Measurements from ENCODE around the gene DMC1. TPM values are rescaled to one million over a fixed set of nuclear protein-coding genes. Genes with fewer than 3 reads are reported as not detected.

The DMC1 gene, protein sequence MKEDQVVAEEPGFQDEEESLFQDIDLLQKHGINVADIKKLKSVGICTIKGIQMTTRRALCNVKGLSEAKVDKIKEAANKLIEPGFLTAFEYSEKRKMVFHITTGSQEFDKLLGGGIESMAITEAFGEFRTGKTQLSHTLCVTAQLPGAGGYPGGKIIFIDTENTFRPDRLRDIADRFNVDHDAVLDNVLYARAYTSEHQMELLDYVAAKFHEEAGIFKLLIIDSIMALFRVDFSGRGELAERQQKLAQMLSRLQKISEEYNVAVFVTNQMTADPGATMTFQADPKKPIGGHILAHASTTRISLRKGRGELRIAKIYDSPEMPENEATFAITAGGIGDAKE
- 0.06 and 0.10 TPM in 2 replicates for total RNA-seq

DNA sequence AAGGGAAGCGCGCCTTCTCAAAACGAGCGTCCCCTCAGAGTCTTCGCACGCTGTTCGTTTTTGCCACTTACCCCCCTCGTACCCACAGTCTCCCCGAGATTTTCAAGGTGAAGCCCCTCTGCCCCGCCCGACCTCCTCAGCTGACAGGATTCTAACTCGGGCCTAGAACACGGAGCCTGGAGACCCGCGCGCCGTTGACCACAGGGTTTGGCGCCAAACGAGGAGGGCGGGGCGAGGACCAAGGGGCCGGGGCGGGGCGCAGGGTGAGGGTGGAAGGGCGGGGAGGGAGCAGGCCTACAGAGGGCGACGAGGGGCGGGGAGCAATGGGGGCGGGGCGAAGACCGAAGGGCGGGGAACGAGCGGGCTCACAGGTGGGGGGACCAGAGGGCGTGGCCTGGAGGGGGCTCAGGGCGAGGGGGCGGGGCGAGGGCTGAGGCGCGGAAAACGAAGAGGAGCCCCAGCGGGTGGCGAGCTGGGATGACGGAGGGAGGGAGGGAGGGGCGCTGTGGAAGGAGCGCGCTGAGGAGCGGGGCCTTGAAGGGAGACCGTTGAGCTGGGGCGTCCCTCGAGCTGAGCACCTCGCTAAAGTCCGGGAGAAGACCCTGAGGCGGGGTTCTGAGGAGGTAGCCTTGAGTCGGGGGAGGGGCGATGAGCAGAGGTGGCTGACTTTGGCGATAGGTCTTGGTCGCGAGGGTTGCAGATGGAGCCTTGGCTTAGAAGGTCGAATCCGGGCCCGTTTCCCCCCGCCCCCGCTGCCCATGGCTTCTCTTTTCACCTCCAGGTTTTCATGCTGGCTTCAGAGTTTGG is at the start of gene DMC1:
Gene DMC1, minus strand, starts transcription at position 212 of the 807 bp plus-strand sequence. CDS start 1,927 bp downstream, outside the sequence.

DNA sequence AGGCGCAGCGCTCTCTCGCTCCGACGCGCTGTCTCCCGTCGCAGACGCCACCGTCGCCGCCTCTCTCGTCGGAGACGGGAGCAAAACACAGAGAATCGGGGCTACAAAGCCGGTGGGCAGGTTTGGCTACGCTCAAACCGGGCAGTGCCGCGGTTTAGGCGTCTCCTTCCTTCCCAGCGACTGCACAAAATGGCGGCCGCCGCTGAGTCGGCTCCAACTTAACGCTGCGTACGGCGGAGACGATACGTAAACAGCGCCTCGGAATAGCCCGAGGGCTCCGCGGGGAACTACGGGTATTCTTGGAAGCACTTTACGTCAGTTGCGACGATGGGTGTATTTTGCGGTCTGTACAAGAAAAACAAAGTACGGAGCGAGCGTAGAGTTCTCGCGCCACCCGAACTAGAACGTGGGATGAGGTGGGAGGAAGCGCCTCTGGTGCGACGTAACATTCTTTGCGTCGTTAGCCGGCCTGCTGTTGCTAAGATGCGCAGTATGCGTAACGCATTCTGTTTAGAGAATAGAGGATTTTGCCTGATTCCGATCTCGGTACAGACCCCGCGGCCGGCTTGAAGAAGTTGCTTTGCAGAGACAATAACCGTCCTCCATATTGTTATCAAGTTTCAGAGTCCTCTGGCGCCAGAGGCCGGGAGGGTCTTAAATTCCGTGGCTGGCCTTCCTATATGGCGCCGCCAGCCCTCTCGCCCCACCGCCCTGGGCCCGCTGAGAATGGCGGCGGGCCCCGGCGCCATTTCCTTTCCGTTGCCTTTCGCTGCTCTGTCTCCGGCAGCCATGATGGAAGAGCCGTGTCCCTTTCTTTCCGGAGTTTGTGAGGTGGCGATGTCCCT is 63.6 kb downstream of the DMC1 start, which contains the start of gene DDX17:
Gene DDX17, minus strand, starts transcription at position 194 of the 845 bp plus-strand sequence.

Other genes with a start within 250 kb of the DMC1 start
- gene KCNJ4, start 115.0 kb downstream of the DMC1 start, total RNA-seq = not detected in 2 replicates
- 92.5 and 107 TPM in 2 replicates for gene KDELR3, start 102.1 kb downstream of the DMC1 start, total RNA-seq
- gene DDX17, start 63.9 kb downstream of the DMC1 start, total RNA-seq = 200 and 208 TPM in 2 replicates
- 0.15 and 0.37 TPM in 2 replicates for gene FAM227A, start 86.2 kb upstream of the DMC1 start, total RNA-seq
- gene CBY1, start 86.5 kb upstream of the DMC1 start, total RNA-seq = 24.0 and 33.6 TPM in 2 replicates
- gene TOMM22, start 111.8 kb upstream of the DMC1 start, total RNA-seq = 30.9 and 39.4 TPM in 2 replicates
- 43.0 and 64.1 TPM in 2 replicates for gene JOSD1, start 130.8 kb upstream of the DMC1 start, total RNA-seq
- gene GTPBP1, start 135.8 kb upstream of the DMC1 start, total RNA-seq = 18.9 and 25.2 TPM in 2 replicates
- 86.7 and 101 TPM in 2 replicates for gene SUN2, start 185.8 kb upstream of the DMC1 start, total RNA-seq
- 13.7 and 16.8 TPM in 2 replicates for gene DNAL4, start 224.0 kb upstream of the DMC1 start, total RNA-seq

Measured in cardiac ventricle fibroblast (primary cell).